Hepatocyte (in vitro differentiated cells): ENCODE measurements around the gene SLC25A6.

ENCODE experiments used
- EZH2 ChIP-seq: fragments of 200-600 bp; sonication (generic); IDR thresholded peaks from 2 replicates; pipeline ENCODE4 v1.6.1; 2016; ENCODE audit warnings: antibody characterized with exemption, mild to moderate bottlenecking, borderline replicate concordance
- EZH2phosphoT487 ChIP-seq: fragments of 200-600 bp; sonication (generic); IDR thresholded peaks from one replicate; pipeline ENCODE4 v1.6.1; 2018; ENCODE audit warnings: antibody characterized with exemption, mild to moderate bottlenecking, low read depth, moderate library complexity; ENCODE audit not compliant: unreplicated experiment, severe bottlenecking
- TF ChIP-seq, protein P1 (sequence below): fragments of 200-600 bp; sonication (generic); IDR thresholded peaks from 2 replicates; pipeline ENCODE4 v1.5.1; 2016; ENCODE audit warnings: antibody characterized with exemption, mild to moderate bottlenecking; ENCODE audit not compliant: poor library complexity

DNA sequence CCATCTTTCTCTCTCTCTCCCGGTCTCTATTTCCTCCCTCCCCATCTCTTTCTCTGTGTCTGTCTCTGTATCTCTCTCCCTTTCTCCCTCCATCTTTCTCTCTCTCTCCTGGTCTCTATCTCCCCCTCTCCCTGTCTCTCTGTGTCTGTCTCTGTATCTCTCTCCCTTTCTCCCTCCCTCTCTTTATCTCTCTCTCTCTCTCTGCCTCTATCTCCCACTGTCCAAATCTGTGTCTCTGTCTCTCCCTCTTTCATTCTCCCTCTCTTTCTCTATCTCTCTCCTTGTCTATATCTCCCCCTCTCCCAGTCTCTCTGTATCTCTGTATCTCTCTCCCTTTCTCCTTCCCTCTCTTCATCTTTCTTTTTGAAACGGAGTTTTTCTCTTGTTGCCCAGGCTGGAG lies 31.7 kb downstream of the SLC25A6 start:
- TF ChIP-seq, protein P1, sequence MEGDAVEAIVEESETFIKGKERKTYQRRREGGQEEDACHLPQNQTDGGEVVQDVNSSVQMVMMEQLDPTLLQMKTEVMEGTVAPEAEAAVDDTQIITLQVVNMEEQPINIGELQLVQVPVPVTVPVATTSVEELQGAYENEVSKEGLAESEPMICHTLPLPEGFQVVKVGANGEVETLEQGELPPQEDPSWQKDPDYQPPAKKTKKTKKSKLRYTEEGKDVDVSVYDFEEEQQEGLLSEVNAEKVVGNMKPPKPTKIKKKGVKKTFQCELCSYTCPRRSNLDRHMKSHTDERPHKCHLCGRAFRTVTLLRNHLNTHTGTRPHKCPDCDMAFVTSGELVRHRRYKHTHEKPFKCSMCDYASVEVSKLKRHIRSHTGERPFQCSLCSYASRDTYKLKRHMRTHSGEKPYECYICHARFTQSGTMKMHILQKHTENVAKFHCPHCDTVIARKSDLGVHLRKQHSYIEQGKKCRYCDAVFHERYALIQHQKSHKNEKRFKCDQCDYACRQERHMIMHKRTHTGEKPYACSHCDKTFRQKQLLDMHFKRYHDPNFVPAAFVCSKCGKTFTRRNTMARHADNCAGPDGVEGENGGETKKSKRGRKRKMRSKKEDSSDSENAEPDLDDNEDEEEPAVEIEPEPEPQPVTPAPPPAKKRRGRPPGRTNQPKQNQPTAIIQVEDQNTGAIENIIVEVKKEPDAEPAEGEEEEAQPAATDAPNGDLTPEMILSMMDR, result no peak
- TF ChIP-seq EZH2, result no peak
- no peak for TF ChIP-seq EZH2phosphoT487
